ENCODE data around the gene CREG1. TPM values are rescaled to one million over a fixed set of nuclear protein-coding genes. Genes with fewer than 3 reads are reported as not detected.

The CREG1 gene
- polyA plus RNA-seq, 4 donors, result 27.3 to 218 (median 59.3) TPM

- no peak for FAIRE-seq
- Histone ChIP-seq H3K4me1 (ENCODE audit: control insufficient read depth in 3 of 3, insufficient read depth in 2 of 3, low read depth in 1 of 3, low read length in 2 of 3) (no peaks in the 10 kb centered on the region), H3K27me3 (ENCODE audit: control insufficient read depth in 3 of 3, insufficient read depth in 3 of 3, low read length in 3 of 3) (no peaks in the 10 kb centered on the region), H3K27ac (ENCODE audit: low read depth in 1 of 3, low read length in 2 of 3) (no peak overlapping the region), H3K36me3 (ENCODE audit: control insufficient read depth in 3 of 3, insufficient read depth in 2 of 3, low read depth in 1 of 3, low read length in 3 of 3) (no peaks in the 10 kb centered on the region), H3K9me3 (ENCODE audit: control insufficient read depth in 2 of 2, insufficient read depth in 1 of 2, low read depth in 1 of 2, low read length in 1 of 2) (peaks cover 0 to 2% of the 10 kb centered on the region in 2 donors), H3K4me3 (ENCODE audit: low read depth in 1 of 3, low read length in 3 of 3) (no peak overlapping the region)
- 71 to 92% (median 77%) methylated on average over 2 of the region's 2 CpGs for WGBS, 3 donors
- DNase-seq, result no peak
These were observed 34.8 kb upstream of the CREG1 start for GRCh38 chr1:167588361-167588760.

- Histone ChIP-seq H3K9me3 (ENCODE audit: control insufficient read depth in 2 of 2, insufficient read depth in 1 of 2, low read depth in 1 of 2, low read length in 1 of 2) (peaks cover 0 to 4% of the 10 kb centered on the region in 2 donors), H3K4me3 (ENCODE audit: low read depth in 1 of 3, low read length in 3 of 3) (no peak overlapping the region), H3K27me3 (ENCODE audit: control insufficient read depth in 3 of 3, insufficient read depth in 3 of 3, low read length in 3 of 3) (no peaks in the 10 kb centered on the region), H3K4me1 (ENCODE audit: control insufficient read depth in 3 of 3, insufficient read depth in 2 of 3, low read depth in 1 of 3, low read length in 2 of 3) (no peaks in the 10 kb centered on the region), H3K27ac (ENCODE audit: low read depth in 1 of 3, low read length in 2 of 3) (no peak overlapping the region), H3K36me3 (ENCODE audit: control insufficient read depth in 3 of 3, insufficient read depth in 2 of 3, low read depth in 1 of 3, low read length in 3 of 3) (no peaks in the 10 kb centered on the region)
- DNase-seq (no peak), FAIRE-seq (no peak)
- 66 to 97% (median 75%) methylated on average over 1 of the region's 1 CpG for WGBS, 3 donors
These were observed 34.3 kb upstream of the CREG1 start for GRCh38 chr1:167587872-167588271.

GRCh38 chr1:167587342-167587741 lies 33.8 kb upstream of the CREG1 start:
- Histone ChIP-seq H3K9me3 (ENCODE audit: control insufficient read depth in 2 of 2, insufficient read depth in 1 of 2, low read depth in 1 of 2, low read length in 1 of 2) (peaks cover 0 to 4% of the 10 kb centered on the region in 2 donors), H3K36me3 (ENCODE audit: control insufficient read depth in 3 of 3, insufficient read depth in 2 of 3, low read depth in 1 of 3, low read length in 3 of 3) (no peaks in the 10 kb centered on the region), H3K27me3 (ENCODE audit: control insufficient read depth in 3 of 3, insufficient read depth in 3 of 3, low read length in 3 of 3) (no peaks in the 10 kb centered on the region), H3K4me1 (ENCODE audit: control insufficient read depth in 3 of 3, insufficient read depth in 2 of 3, low read depth in 1 of 3, low read length in 2 of 3) (no peaks in the 10 kb centered on the region), H3K27ac (ENCODE audit: low read depth in 1 of 3, low read length in 2 of 3) (no peak overlapping the region), H3K4me3 (ENCODE audit: low read depth in 1 of 3, low read length in 3 of 3) (no peak overlapping the region)
- FAIRE-seq, result no peak
- no peak for DNase-seq
- 88 to 98% (median 93%) methylated on average over 2 of the region's 2 CpGs for WGBS, 3 donors

GRCh38 chr1:167584581-167584980 lies 31.0 kb upstream of the CREG1 start:
- peaks cover 0 to 4% of the 10 kb centered on the region in 2 donors for H3K9me3 ChIP-seq (ENCODE audit: control insufficient read depth in 2 of 2, insufficient read depth in 1 of 2, low read depth in 1 of 2, low read length in 1 of 2)
- H3K27me3 ChIP-seq (ENCODE audit: control insufficient read depth in 3 of 3, insufficient read depth in 3 of 3, low read length in 3 of 3), result no peaks in the 10 kb centered on the region
- H3K4me3 ChIP-seq (ENCODE audit: low read depth in 1 of 3, low read length in 3 of 3), result no peak overlapping the region
- DNase-seq (no peak), FAIRE-seq (no peak)
- H3K4me1 ChIP-seq (ENCODE audit: control insufficient read depth in 3 of 3, insufficient read depth in 2 of 3, low read depth in 1 of 3, low read length in 2 of 3), result no peaks in the 10 kb centered on the region
- H3K36me3 ChIP-seq (ENCODE audit: control insufficient read depth in 3 of 3, insufficient read depth in 2 of 3, low read depth in 1 of 3, low read length in 3 of 3), result no peaks in the 10 kb centered on the region
- H3K27ac ChIP-seq (ENCODE audit: low read depth in 1 of 3, low read length in 2 of 3), result no peak overlapping the region
- WGBS, 3 donors, result 81 to 93% (median 92%) methylated on average over 3 of the region's 3 CpGs

- WGBS, 3 donors, result 93 to 97% (median 95%) methylated on average over 4 of the region's 4 CpGs
- FAIRE-seq (no peak), DNase-seq (no peak)
- Histone ChIP-seq H3K4me1 (ENCODE audit: control insufficient read depth in 3 of 3, insufficient read depth in 2 of 3, low read depth in 1 of 3, low read length in 2 of 3) (no peaks in the 10 kb centered on the region), H3K9me3 (ENCODE audit: control insufficient read depth in 2 of 2, insufficient read depth in 1 of 2, low read depth in 1 of 2, low read length in 1 of 2) (peaks cover 0 to 4% of the 10 kb centered on the region in 2 donors), H3K4me3 (ENCODE audit: low read depth in 1 of 3, low read length in 3 of 3) (no peak overlapping the region), H3K27ac (ENCODE audit: low read depth in 1 of 3, low read length in 2 of 3) (no peak overlapping the region), H3K27me3 (ENCODE audit: control insufficient read depth in 3 of 3, insufficient read depth in 3 of 3, low read length in 3 of 3) (no peaks in the 10 kb centered on the region), H3K36me3 (ENCODE audit: control insufficient read depth in 3 of 3, insufficient read depth in 2 of 3, low read depth in 1 of 3, low read length in 3 of 3) (no peaks in the 10 kb centered on the region)
These were observed 29.2 kb upstream of the CREG1 start for GRCh38 chr1:167582722-167583121.

- no peaks in the 10 kb centered on the region for H3K4me1 ChIP-seq (ENCODE audit: control insufficient read depth in 3 of 3, insufficient read depth in 2 of 3, low read depth in 1 of 3, low read length in 2 of 3)
- H3K4me3 ChIP-seq (ENCODE audit: low read depth in 1 of 3, low read length in 3 of 3), result no peak overlapping the region
- peaks cover 0 to 4% of the 10 kb centered on the region in 2 donors for H3K9me3 ChIP-seq (ENCODE audit: control insufficient read depth in 2 of 2, insufficient read depth in 1 of 2, low read depth in 1 of 2, low read length in 1 of 2)
- no peak for FAIRE-seq
- no peaks in the 10 kb centered on the region for H3K27me3 ChIP-seq (ENCODE audit: control insufficient read depth in 3 of 3, insufficient read depth in 3 of 3, low read length in 3 of 3)
- H3K36me3 ChIP-seq (ENCODE audit: control insufficient read depth in 3 of 3, insufficient read depth in 2 of 3, low read depth in 1 of 3, low read length in 3 of 3), result no peaks in the 10 kb centered on the region
- WGBS, 3 donors, result 89 to 93% (median 90%) methylated on average over 1 of the region's 1 CpG
- no peak for DNase-seq
- H3K27ac ChIP-seq (ENCODE audit: low read depth in 1 of 3, low read length in 2 of 3), result no peak overlapping the region
These were observed 28.5 kb upstream of the CREG1 start for GRCh38 chr1:167582064-167582463.

GRCh38 chr1:167579986-167580385 lies 26.4 kb upstream of the CREG1 start:
- no peaks in the 10 kb centered on the region for H3K36me3 ChIP-seq (ENCODE audit: control insufficient read depth in 3 of 3, insufficient read depth in 2 of 3, low read depth in 1 of 3, low read length in 3 of 3)
- DNase-seq, result no peak
- FAIRE-seq, result no peak

GRCh38 chr1:167578939-167579521 lies 25.5 kb upstream of the CREG1 start:
- peaks cover 0 to 2% (median 0%) of the 10 kb centered on the region in 3 donors for H3K27me3 ChIP-seq (ENCODE audit: control insufficient read depth in 3 of 3, insufficient read depth in 3 of 3, low read length in 3 of 3)
- DNase-seq (no peak), FAIRE-seq (no peak)
- 73 to 85% (median 77%) methylated on average over 2 of the region's 2 CpGs for WGBS, 3 donors
- H3K36me3 ChIP-seq (ENCODE audit: control insufficient read depth in 3 of 3, insufficient read depth in 2 of 3, low read depth in 1 of 3, low read length in 3 of 3), result no peaks in the 10 kb centered on the region
- no peak overlapping the region for H3K4me3 ChIP-seq (ENCODE audit: low read depth in 1 of 3, low read length in 3 of 3)
- H3K9me3 ChIP-seq (ENCODE audit: control insufficient read depth in 2 of 2, insufficient read depth in 1 of 2, low read depth in 1 of 2, low read length in 1 of 2), result peaks cover 0 to 4% of the 10 kb centered on the region in 2 donors
- no peak overlapping the region for H3K27ac ChIP-seq (ENCODE audit: low read depth in 1 of 3, low read length in 2 of 3)
- no peaks in the 10 kb centered on the region for H3K4me1 ChIP-seq (ENCODE audit: control insufficient read depth in 3 of 3, insufficient read depth in 2 of 3, low read depth in 1 of 3, low read length in 2 of 3)

More at GRCh38 chr1:167579986-167580385, 26.4 kb upstream of the CREG1 start:
- WGBS, 3 donors, result 79 to 89% (median 87%) methylated on average over 4 of the region's 4 CpGs
- H3K4me1 ChIP-seq (ENCODE audit: control insufficient read depth in 3 of 3, insufficient read depth in 2 of 3, low read depth in 1 of 3, low read length in 2 of 3), result no peaks in the 10 kb centered on the region
- no peak overlapping the region for H3K4me3 ChIP-seq (ENCODE audit: low read depth in 1 of 3, low read length in 3 of 3)
- no peak overlapping the region for H3K27ac ChIP-seq (ENCODE audit: low read depth in 1 of 3, low read length in 2 of 3)
- no peaks in the 10 kb centered on the region for H3K27me3 ChIP-seq (ENCODE audit: control insufficient read depth in 3 of 3, insufficient read depth in 3 of 3, low read length in 3 of 3)
- H3K9me3 ChIP-seq (ENCODE audit: control insufficient read depth in 2 of 2, insufficient read depth in 1 of 2, low read depth in 1 of 2, low read length in 1 of 2), result peaks cover 0 to 4% of the 10 kb centered on the region in 2 donors

- peaks cover 0 to 2% (median 0%) of the 10 kb centered on the region in 3 donors for H3K27me3 ChIP-seq (ENCODE audit: control insufficient read depth in 3 of 3, insufficient read depth in 3 of 3, low read length in 3 of 3)
- no peak for DNase-seq
- no peak overlapping the region for H3K27ac ChIP-seq (ENCODE audit: low read depth in 1 of 3, low read length in 2 of 3)
- H3K4me3 ChIP-seq (ENCODE audit: low read depth in 1 of 3, low read length in 3 of 3), result no peak overlapping the region
- no peaks in the 10 kb centered on the region for H3K36me3 ChIP-seq (ENCODE audit: control insufficient read depth in 3 of 3, insufficient read depth in 2 of 3, low read depth in 1 of 3, low read length in 3 of 3)
- no peaks in the 10 kb centered on the region for H3K9me3 ChIP-seq (ENCODE audit: control insufficient read depth in 2 of 2, insufficient read depth in 1 of 2, low read depth in 1 of 2, low read length in 1 of 2)
- no peak for FAIRE-seq
- H3K4me1 ChIP-seq (ENCODE audit: control insufficient read depth in 3 of 3, insufficient read depth in 2 of 3, low read depth in 1 of 3, low read length in 2 of 3), result no peaks in the 10 kb centered on the region
- 83 to 87% (median 86%) methylated on average over 13 of the region's 13 CpGs for WGBS, 3 donors
These were observed 22.1 kb upstream of the CREG1 start for GRCh38 chr1:167575649-167576048.
